ENCODE data around the gene TMEM233. TPM values are rescaled to one million over a fixed set of nuclear protein-coding genes. Genes with fewer than 3 reads are reported as not detected.

TMEM233 gene
- total RNA-seq, 1 experiment from 2014 or later = 0.28 TPM

GRCh38 chr12:119673634-119674033, 80.1 kb downstream of the TMEM233 start (continued):
- TF ChIP-seq ELF4 (CRISPR knock-in tag; IDR thresholded peaks at IDR 0.05; ENCODE audit: low read depth) (no peak), ZBTB21 (CRISPR knock-in tag; IDR thresholded peaks at IDR 0.05; ENCODE audit: borderline replicate concordance) (no peak), E2F5 (CRISPR knock-in tag; IDR thresholded peaks at IDR 0.05) (no peak), RELA (CRISPR knock-in tag; IDR thresholded peaks at IDR 0.05; ENCODE audit: borderline replicate concordance) (no peak), GTF2I (CRISPR knock-in tag; conservative IDR thresholded peaks at IDR 0.05) (no peak), ERG (CRISPR knock-in tag; IDR thresholded peaks at IDR 0.05) (no peak), NFE2L1 (CRISPR knock-in tag; IDR thresholded peaks at IDR 0.05) (no peak), ATF1 (CRISPR knock-in tag; IDR thresholded peaks at IDR 0.05) (no peak), AR (CRISPR knock-in tag; IDR thresholded peaks at IDR 0.05) (no peak)

- TF ChIP-seq ZNF512 (CRISPR knock-in tag; IDR thresholded peaks at IDR 0.05; ENCODE audit: borderline replicate concordance) (no peak), SMAD3 (CRISPR knock-in tag; IDR thresholded peaks at IDR 0.05; ENCODE audit: borderline replicate concordance) (no peak), RELA (CRISPR knock-in tag; IDR thresholded peaks at IDR 0.05; ENCODE audit: borderline replicate concordance) (no peak), ETV6 (CRISPR knock-in tag; IDR thresholded peaks at IDR 0.05) (no peak), ZNF671 (CRISPR knock-in tag; IDR thresholded peaks at IDR 0.05) (no peak), EMX1 (CRISPR knock-in tag; IDR thresholded peaks at IDR 0.05) (no peak), CDX4 (CRISPR knock-in tag; IDR thresholded peaks at IDR 0.05; ENCODE audit: borderline replicate concordance) (no peak), OVOL2 (CRISPR knock-in tag; IDR thresholded peaks at IDR 0.05; ENCODE audit: borderline replicate concordance) (no peak), NR1H2 (CRISPR knock-in tag; IDR thresholded peaks at IDR 0.05) (no peak)
- TF ChIP-seq, protein P1, sequence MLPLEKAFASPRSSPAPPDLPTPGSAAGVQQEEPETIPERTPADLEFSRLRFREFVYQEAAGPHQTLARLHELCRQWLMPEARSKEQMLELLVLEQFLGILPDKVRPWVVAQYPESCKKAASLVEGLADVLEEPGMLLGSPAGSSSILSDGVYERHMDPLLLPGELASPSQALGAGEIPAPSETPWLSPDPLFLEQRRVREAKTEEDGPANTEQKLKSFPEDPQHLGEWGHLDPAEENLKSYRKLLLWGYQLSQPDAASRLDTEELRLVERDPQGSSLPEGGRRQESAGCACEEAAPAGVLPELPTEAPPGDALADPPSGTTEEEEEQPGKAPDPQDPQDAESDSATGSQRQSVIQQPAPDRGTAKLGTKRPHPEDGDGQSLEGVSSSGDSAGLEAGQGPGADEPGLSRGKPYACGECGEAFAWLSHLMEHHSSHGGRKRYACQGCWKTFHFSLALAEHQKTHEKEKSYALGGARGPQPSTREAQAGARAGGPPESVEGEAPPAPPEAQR (CRISPR knock-in tag; IDR thresholded peaks at IDR 0.05) = no peak
- POLR2A ChIA-PET = no interaction called here
- ATAC-seq (no peak), DNase-seq (ENCODE audit: low spot score) (no peak)
- peaks cover 15% of the 10 kb centered on the region for H3K4me1 Mint-ChIP-seq
- H3K27ac Mint-ChIP-seq = no peak overlapping the region
- H3K27me3 Mint-ChIP-seq (ENCODE audit: low read depth) = no peaks in the 10 kb centered on the region
- H3K4me3 Mint-ChIP-seq = no peak overlapping the region
- H3K9me3 Mint-ChIP-seq = no peaks in the 10 kb centered on the region
- CTCF ChIA-PET = no interaction called here
- peaks cover 94% of the 10 kb centered on the region for H3K36me3 Mint-ChIP-seq
These were observed 81.0 kb downstream of the TMEM233 start for GRCh38 chr12:119674560-119674959.
